Fibroblast of pulmonary artery (primary cell): ENCODE results near the gene SLC25A45.

Experiments used
- DNase-seq: peaks from one replicate; pipeline ENCODE4 v3.0.0-alpha.2; 2010; ENCODE audit warnings: low read depth
- H3K4me3 ChIP-seq: replicated peaks from 2 replicates; pipeline ENCODE4 v1.5.1; 2011; ENCODE audit warnings: low read depth, mild to moderate bottlenecking, control low read depth, low read length, moderate library complexity
- CTCF ChIP-seq: IDR thresholded peaks from 2 replicates; pipeline ENCODE4 v1.5.1; 2011; ENCODE audit warnings: mild to moderate bottlenecking, control low read depth, low read length, inconsistent platforms; ENCODE audit errors: missing control alignments

The SLC25A45 gene

GRCh38 chr11:65390099-65390941, 7.9 kb upstream of the SLC25A45 start:
- DNase-seq = peak; percentile 48
- peak overlapping the region; percentile 21 for H3K4me3 ChIP-seq
- no peak for TF ChIP-seq CTCF

GRCh38 chr11:65389294-65389980, 7.0 kb upstream of the SLC25A45 start:
- TF ChIP-seq CTCF = no peak
- peak overlapping the region; percentile 16 for H3K4me3 ChIP-seq
- DNase-seq = no peak

- peak overlapping the region; percentile 29 for H3K4me3 ChIP-seq
- DNase-seq = no peak
- TF ChIP-seq CTCF = no peak
These were observed 6.3 kb upstream of the SLC25A45 start for GRCh38 chr11:65388731-65389130.

- TF ChIP-seq CTCF = no peak
- peak; percentile 77 for DNase-seq
- peak within 1 kb of the TSS; percentile 87 for H3K4me3 ChIP-seq
These were observed 4.1 kb upstream of the SLC25A45 start, which contains the start of gene FRMD8 for GRCh38 chr11:65386307-65387140. FRMD8 (plus strand) TSS chr11:65386637; CDS start chr11:65387037, 400 bp downstream.

GRCh38 chr11:65384301-65384889, 1.9 kb upstream of the SLC25A45 start:
- DNase-seq = peak; percentile 66
- no peak for TF ChIP-seq CTCF
- no peak overlapping the region for H3K4me3 ChIP-seq

- H3K4me3 ChIP-seq = no peak overlapping the region
- DNase-seq = no peak
- TF ChIP-seq CTCF = no peak
These were observed 1.3 kb upstream of the SLC25A45 start for GRCh38 chr11:65383778-65384177.
